B cell (primary cell): Measurements from ENCODE around the gene RSL1D1. TPM values are rescaled to one million over a fixed set of nuclear protein-coding genes. Genes with fewer than 3 reads are reported as not detected.
A peak's percentile ranks its signal among the peaks of the same experiment; 100 is the strongest.

Experiments
- ATAC-seq: fragments of 200-7000 bp; cut with Tn5 transposase; one replicate; pipeline ENCODE4 v1.10.0; 2021; ENCODE audit warnings: low read depth, mild to moderate bottlenecking, moderate number of reproducible peaks, moderate library complexity
- CTCF ChIA-PET: fragments of 350-600 bp; sonication (Branson Sonifier 250); formaldehyde crosslinking; loops from one replicate; lab custom pipeline; 2021; ENCODE audit warnings: antibody characterized with exemption, inconsistent platforms; lab: Charles Lee
- POLR2A ChIA-PET: fragments of 350-600 bp; sonication (Branson Sonifier 250); formaldehyde crosslinking; loops from one replicate; lab custom pipeline; 2021; ENCODE audit warnings: antibody characterized with exemption; lab: Charles Lee
- DNase-seq: peaks from one replicate; pipeline ENCODE4 v3.0.0; 2013
- H2AFZ ChIP-seq: 2 replicates; pipeline ENCODE4 v1.6.1; 2012; ENCODE audit warnings: mild to moderate bottlenecking, low read depth, low read length; ENCODE audit not compliant: insufficient read depth, poor library complexity, severe bottlenecking
- H3K27ac ChIP-seq, 2 donors: 1 replicate in 1 of 2; 2 replicates in 1 of 2; pipeline ENCODE4 v1.5.1; 2012 to 2013; ENCODE audit warnings: low read length in 2 of 2, mild to moderate bottlenecking in 2 of 2, moderate library complexity in 1 of 2
- H3K27me3 ChIP-seq, 4 experiments: fragments of 200-600 bp in 1 of 4; sonication (generic) in 1 of 4; replicated peaks in 1 of 4; 1 replicate in 2 of 4; 2 replicates in 2 of 4; pipeline versions ENCODE4 v1.6.1 to v1.7.0; 2013 to 2016; ENCODE audit warnings: low read length in 3 of 4, mild to moderate bottlenecking in 2 of 4, mixed read lengths in 1 of 4, moderate library complexity in 1 of 4; ENCODE audit not compliant: insufficient read depth in 4 of 4, control insufficient read depth in 3 of 4; ENCODE audit errors: control extremely low read depth in 1 of 4
- H3K36me3 ChIP-seq, 2 experiments: replicated peaks in 1 of 2; 1 replicate in 1 of 2; 2 replicates in 1 of 2; pipeline versions ENCODE4 v1.6.1 to v1.7.1; 2013; ENCODE audit warnings: low read length in 1 of 2; ENCODE audit not compliant: insufficient read depth in 2 of 2, control insufficient read depth in 1 of 2; ENCODE audit errors: control extremely low read depth in 1 of 2, extremely low read depth in 1 of 2
- H3K4me1 ChIP-seq, 2 donors: fragments of 200-600 bp in 1 of 2; sonication (generic) in 1 of 2; 1 replicate in 1 of 2; 2 replicates in 1 of 2; pipeline versions ENCODE4 v1.5.1 to v1.6.1; 2013 to 2017; ENCODE audit warnings: low read length in 2 of 2; ENCODE audit not compliant: control insufficient read depth in 2 of 2, insufficient read depth in 2 of 2
- H3K4me2 ChIP-seq: replicated peaks from 2 replicates; pipeline ENCODE3; 2012; ENCODE audit warnings: mild to moderate bottlenecking, low read depth, low read length; ENCODE audit not compliant: poor library complexity, severe bottlenecking
- H3K4me3 ChIP-seq, 5 experiments: fragments of 200-600 bp in 1 of 5; sonication (generic) in 1 of 5; 1 replicate in 3 of 5; 2 replicates in 2 of 5; pipeline versions ENCODE4 v1.5.1 to v1.7.0; 2011 to 2016; ENCODE audit warnings: low read length in 4 of 5, mild to moderate bottlenecking in 4 of 5, low read depth in 2 of 5, control low read depth in 1 of 5, moderate library complexity in 1 of 5; ENCODE audit not compliant: insufficient read depth in 1 of 5; ENCODE audit errors: control extremely low read depth in 1 of 5, extremely low read depth in 1 of 5
- H3K79me2 ChIP-seq: fragments of 200-600 bp; sonication (generic); one replicate; pipeline ENCODE4 v1.6.0; 2016; ENCODE audit warnings: low read length; ENCODE audit not compliant: control insufficient read depth, insufficient read depth
- H3K9ac ChIP-seq: fragments of 200-600 bp; sonication (generic); 2 replicates; pipeline ENCODE4 v1.6.1; 2017; ENCODE audit warnings: mild to moderate bottlenecking, low read length, moderate library complexity
- H3K9me3 ChIP-seq, 3 donors: one replicate each; pipeline versions ENCODE4 v1.6.1 to v1.7.1; 2013; ENCODE audit warnings: low read length in 2 of 3; ENCODE audit not compliant: control insufficient read depth in 2 of 3, insufficient read depth in 1 of 3; ENCODE audit errors: control extremely low read depth in 1 of 3
- H4K20me1 ChIP-seq: 2 replicates; pipeline ENCODE4 v1.6.0; 2012; ENCODE audit warnings: mild to moderate bottlenecking, low read length; ENCODE audit not compliant: insufficient read depth, control insufficient read depth, poor library complexity, severe bottlenecking
- H3K27ac Mint-ChIP-seq: one replicate; pipeline ENCODE4 v1.8.0; 2021; ENCODE audit warnings: mixed read lengths
- H3K27me3 Mint-ChIP-seq: one replicate; pipeline ENCODE4 v1.8.0; 2021; ENCODE audit warnings: mixed read lengths
- H3K4me1 Mint-ChIP-seq: one replicate; pipeline ENCODE4 v1.8.0; 2021; ENCODE audit warnings: mixed read lengths
- H3K4me3 Mint-ChIP-seq: one replicate; pipeline ENCODE4 v1.8.0; 2021; ENCODE audit warnings: mixed read lengths
- H3K9me3 Mint-ChIP-seq: one replicate; pipeline ENCODE4 v1.8.0; 2022; ENCODE audit warnings: mixed read lengths; ENCODE audit not compliant: insufficient read depth
- EZH2 ChIP-seq: IDR thresholded peaks from 2 replicates; pipeline ENCODE4 v1.6.1; 2012; ENCODE audit warnings: borderline replicate concordance, low read depth, mild to moderate bottlenecking, moderate library complexity, low read length; ENCODE audit not compliant: insufficient read depth, poor library complexity, severe bottlenecking
- WGBS: methylation state at CpG from one replicate; pipeline ENCODE4 v1.1.5; 2013; ENCODE audit warnings: missing lambda C conversion rate; ENCODE audit not compliant: insufficient coverage; 5-methylcytosine and 5-hydroxymethylcytosine counted together
- intact Hi-C: fragments of 100-400 bp; cut with micrococcal nuclease; formaldehyde crosslinking; loops from one replicate; pipeline ENCODE4 v1.10.0; 2022
- polyA plus RNA-seq: library from polyadenylated mRNA; depleted of rRNA; stranded (reverse); fragments of >200 nt; gene quantifications from 2 replicates; pipeline ENCODE4 v1.2.3, GENCODE V29; 2012
- total RNA-seq, 2 donors: library from RNA; stranded (reverse); fragments of 120-200 nt in 1 of 2; gene quantifications; 1 replicate in 1 of 2; 2 replicates in 1 of 2; pipeline versions ENCODE4 v1.2.3 to v1.2.4, GENCODE V29; 2013 to 2022
- TF ChIP-seq, protein P1 (sequence below): fragments of 200-600 bp; IDR thresholded peaks from one replicate; pipeline ENCODE4 v1.8.0; 2022; ENCODE audit warnings: antibody characterized with exemption, mild to moderate bottlenecking

Gene RSL1D1
- total and polyA plus RNA-seq, 2 donors (not counting 1 experiment from before 2014, with no cell fraction given), result 21.1 to 167 TPM

DNA sequence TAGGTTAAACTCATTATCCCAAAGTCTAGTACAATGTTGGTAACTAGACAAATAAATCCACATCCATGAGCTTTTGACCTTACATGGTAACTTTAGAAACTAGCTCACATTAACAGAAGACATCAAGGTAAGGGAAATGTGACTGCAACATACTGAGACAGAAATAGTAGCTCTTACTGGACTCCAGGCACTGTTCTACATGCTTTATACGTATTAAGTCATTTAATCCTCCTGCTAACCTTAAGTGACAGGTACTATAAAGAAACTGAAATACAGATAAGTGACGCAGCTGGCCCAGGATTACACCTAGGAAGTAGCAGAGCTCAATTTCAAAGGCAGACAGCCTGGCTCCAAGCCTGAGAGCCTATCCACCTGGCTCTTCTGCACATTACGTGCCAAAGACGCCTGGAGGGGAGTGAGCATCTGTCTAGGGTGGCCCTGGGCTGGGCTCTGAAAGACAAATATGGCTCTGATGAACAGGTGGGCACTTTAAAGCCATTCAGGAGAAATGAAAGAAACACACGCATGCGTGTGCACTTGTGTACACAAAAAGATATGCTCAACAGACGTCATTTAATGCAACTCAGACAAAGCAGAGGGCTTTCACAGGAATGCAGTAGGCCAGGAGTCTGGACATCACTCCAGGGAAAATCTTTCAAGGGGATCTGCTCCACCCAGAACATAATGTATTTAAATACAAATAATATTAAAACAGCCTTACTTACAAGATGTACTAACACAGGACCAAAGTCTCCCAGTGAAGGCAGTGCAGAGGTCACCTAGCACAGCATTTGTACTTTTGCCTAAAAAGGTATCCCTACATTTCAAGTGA is 58.7 kb downstream of the RSL1D1 start:
- H3K9me3 ChIP-seq, result no peaks in the 10 kb centered on the region
- ChIA-PET POLR2A (interaction anchor here (0.6 kb wide), 1 partner anchor 12 kb away, joined by 3 read pairs; no protein-coding TSS in a partner anchor), CTCF (interaction anchor here (0.8 to 1.0 kb wide), 4 partner anchors 8 to 56 kb away, joined by 3 read pairs; no protein-coding TSS in a partner anchor)
- H3K27ac ChIP-seq, result peak overlapping the region in 1 of 2 donors; percentile 49
- H4K20me1 ChIP-seq, result peaks cover 19% of the 10 kb centered on the region
- no peaks in the 10 kb centered on the region for H3K9me3 Mint-ChIP-seq
- no peak overlapping the region for H3K27ac Mint-ChIP-seq
- H3K4me3 ChIP-seq, result no peak overlapping the region
- peaks cover 84% of the 10 kb centered on the region for H3K79me2 ChIP-seq
- WGBS, result 95% methylated on average over 5 of the region's 7 CpGs
- no peak overlapping the region for H3K9ac ChIP-seq
- peaks cover 0 to 6% of the 10 kb centered on the region in 2 experiments for H3K36me3 ChIP-seq
- intact Hi-C loops, result no loop called here
- H3K4me1 Mint-ChIP-seq, result peaks cover 57% of the 10 kb centered on the region
- H3K4me1 ChIP-seq, result peaks cover 11 to 12% of the 10 kb centered on the region in 2 donors
- ATAC-seq, result no peak
- no peaks in the 10 kb centered on the region for H3K27me3 ChIP-seq
- H3K4me3 Mint-ChIP-seq, result peak overlapping the region; percentile 26
- TF ChIP-seq, protein P1, sequence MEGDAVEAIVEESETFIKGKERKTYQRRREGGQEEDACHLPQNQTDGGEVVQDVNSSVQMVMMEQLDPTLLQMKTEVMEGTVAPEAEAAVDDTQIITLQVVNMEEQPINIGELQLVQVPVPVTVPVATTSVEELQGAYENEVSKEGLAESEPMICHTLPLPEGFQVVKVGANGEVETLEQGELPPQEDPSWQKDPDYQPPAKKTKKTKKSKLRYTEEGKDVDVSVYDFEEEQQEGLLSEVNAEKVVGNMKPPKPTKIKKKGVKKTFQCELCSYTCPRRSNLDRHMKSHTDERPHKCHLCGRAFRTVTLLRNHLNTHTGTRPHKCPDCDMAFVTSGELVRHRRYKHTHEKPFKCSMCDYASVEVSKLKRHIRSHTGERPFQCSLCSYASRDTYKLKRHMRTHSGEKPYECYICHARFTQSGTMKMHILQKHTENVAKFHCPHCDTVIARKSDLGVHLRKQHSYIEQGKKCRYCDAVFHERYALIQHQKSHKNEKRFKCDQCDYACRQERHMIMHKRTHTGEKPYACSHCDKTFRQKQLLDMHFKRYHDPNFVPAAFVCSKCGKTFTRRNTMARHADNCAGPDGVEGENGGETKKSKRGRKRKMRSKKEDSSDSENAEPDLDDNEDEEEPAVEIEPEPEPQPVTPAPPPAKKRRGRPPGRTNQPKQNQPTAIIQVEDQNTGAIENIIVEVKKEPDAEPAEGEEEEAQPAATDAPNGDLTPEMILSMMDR, result no peak
- no peak for TF ChIP-seq EZH2
- no peak overlapping the region for H2AFZ ChIP-seq
- H3K27me3 Mint-ChIP-seq, result no peaks in the 10 kb centered on the region
- no peak overlapping the region for H3K4me2 ChIP-seq
- DNase-seq, result no peak
